Activated T-helper 1 cell treated with anti-CD3 and anti-CD28 coated beads, Interleukin-12 subunit alpha, Interleukin-12 subunit beta, Interleukin-2, Interleukin-4 antibody, amounts not matched to agents 30 ng/mL and 10 ng/mL and 1 ng/mL, durations not matched to agents 14 hours and 24 hours and 36 hours (primary cell): ENCODE results near the gene KCNG4. TPM values are rescaled to one million over a fixed set of nuclear protein-coding genes. Genes with fewer than 3 reads are reported as not detected.
A peak's percentile ranks its signal among the peaks of the same experiment; 100 is the strongest.

Source experiments
- DNase-seq: peaks from one replicate; pipeline ENCODE4 v3.0.0; 2021; ENCODE audit warnings: low spot score
- H3K27ac Mint-ChIP-seq: one replicate; pipeline ENCODE4 v1.8.0; 2021; ENCODE audit warnings: mild to moderate bottlenecking, mixed read lengths
- H3K27me3 Mint-ChIP-seq: one replicate; pipeline ENCODE4 v1.8.0; 2022; ENCODE audit warnings: mild to moderate bottlenecking, moderate library complexity, mixed read lengths; ENCODE audit not compliant: insufficient read depth
- H3K36me3 Mint-ChIP-seq: one replicate; pipeline ENCODE4 v1.8.0; 2021; ENCODE audit warnings: low read depth, mixed read lengths
- H3K4me1 Mint-ChIP-seq: one replicate; pipeline ENCODE4 v1.8.0; 2021; ENCODE audit warnings: low read depth, mixed read lengths
- H3K4me3 Mint-ChIP-seq: one replicate; pipeline ENCODE4 v1.8.0; 2021; ENCODE audit warnings: mild to moderate bottlenecking, moderate library complexity, mixed read lengths
- H3K9me3 Mint-ChIP-seq: one replicate; pipeline ENCODE4 v1.8.0; 2021; ENCODE audit warnings: mixed read lengths
- intact Hi-C: fragments of 100-400 bp; cut with micrococcal nuclease; formaldehyde crosslinking; loops from one replicate; pipeline ENCODE4 v1.15.1; 2024
- total RNA-seq: library from RNA; stranded (reverse); gene quantifications from 2 replicates; pipeline ENCODE4 v1.2.3, GENCODE V29; 2022

The KCNG4 gene
- total RNA-seq, 1 donor from 2014 or later: not detected

GRCh38 chr16:84179612-84180320 lies 60.0 kb downstream of the KCNG4 start:
- H3K27ac Mint-ChIP-seq: no peak overlapping the region
- intact Hi-C loops: loop anchor here (10.0 kb wide), 1 partner anchor 325 kb away; the partner anchor contains the start of gene MEAK7
- H3K4me1 Mint-ChIP-seq: peaks cover 6% of the 10 kb centered on the region
- no peak overlapping the region for H3K4me3 Mint-ChIP-seq
- H3K9me3 Mint-ChIP-seq: no peaks in the 10 kb centered on the region
- DNase-seq: no peak
- H3K27me3 Mint-ChIP-seq: no peaks in the 10 kb centered on the region
- peaks cover 17% of the 10 kb centered on the region for H3K36me3 Mint-ChIP-seq

DNA sequence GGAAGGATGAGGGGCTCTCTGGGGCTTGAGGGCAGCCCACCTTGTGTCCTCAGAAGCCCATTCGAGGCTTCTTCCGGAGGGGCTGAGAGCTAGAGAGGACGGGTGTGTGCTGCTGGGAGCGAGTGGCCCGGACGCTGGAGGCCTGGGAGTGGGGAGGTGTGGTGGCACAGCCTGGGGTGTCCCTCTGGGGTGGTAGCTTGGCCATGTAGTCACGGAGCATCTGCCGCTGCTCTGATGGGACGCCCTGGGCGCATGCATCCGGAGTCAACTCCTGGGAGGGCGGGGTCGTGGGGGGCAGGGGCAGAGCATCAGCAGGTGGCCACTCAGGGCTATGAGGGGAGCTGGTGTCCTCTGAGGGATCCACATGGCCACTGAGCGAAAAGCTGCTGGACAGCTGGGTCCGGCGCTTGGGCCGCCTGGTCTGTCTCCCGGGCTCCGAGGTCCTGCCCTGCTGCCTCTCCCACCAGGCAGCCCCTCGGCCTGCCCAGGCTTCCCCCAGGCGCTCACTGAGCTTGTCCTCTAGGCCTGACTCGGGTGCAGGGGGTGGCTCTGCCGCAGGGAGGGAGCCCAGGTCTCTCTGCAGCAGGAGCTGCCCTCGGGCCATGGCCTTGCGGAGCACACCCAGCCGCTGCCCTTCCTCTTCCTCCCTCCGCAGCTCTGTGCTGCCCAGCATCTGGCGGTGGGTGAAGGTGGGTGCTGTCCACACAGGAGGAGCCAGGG lies 60.8 kb downstream of the KCNG4 start:
- intact Hi-C loops: no loop called here
- Mint-ChIP-seq H3K27me3 (no peaks in the 10 kb centered on the region), H3K36me3 (peaks cover 15% of the 10 kb centered on the region), H3K4me1 (peaks cover 6% of the 10 kb centered on the region), H3K4me3 (no peak overlapping the region), H3K27ac (no peak overlapping the region), H3K9me3 (no peaks in the 10 kb centered on the region)
- DNase-seq: no peak

DNA sequence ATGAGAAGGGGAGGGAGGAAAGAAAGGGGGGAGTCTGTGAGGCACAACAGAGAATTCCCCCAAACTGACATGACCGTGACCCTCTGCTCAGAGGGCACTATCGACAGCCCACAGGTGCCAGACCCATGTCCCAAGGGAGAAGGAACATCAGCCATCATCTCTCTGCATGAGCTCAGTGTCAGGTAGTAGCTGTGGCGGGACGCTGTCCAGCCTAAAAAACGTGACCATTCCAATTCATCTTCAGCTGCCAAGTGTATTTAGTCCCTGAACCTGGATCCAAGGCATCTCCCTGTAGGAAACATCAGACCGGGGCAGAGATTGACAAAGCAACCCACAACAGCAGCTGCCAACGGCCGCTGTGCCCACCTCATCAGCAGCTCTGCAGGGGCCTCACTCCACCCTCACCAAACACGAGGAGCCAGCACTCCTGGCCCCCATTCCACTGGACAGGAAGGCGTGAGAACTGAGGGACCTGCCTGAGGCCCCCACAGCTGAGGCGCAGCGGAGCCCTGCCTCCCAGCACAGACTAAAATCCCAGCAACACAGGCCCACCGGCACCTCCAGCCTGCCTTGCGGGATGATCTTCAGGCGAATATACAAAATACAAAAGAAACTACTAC lies 61.6 kb downstream of the KCNG4 start:
- intact Hi-C loops: no loop called here
- no peak for DNase-seq
- Mint-ChIP-seq H3K27ac (peak overlapping the region; percentile 61), H3K36me3 (peaks cover 14% of the 10 kb centered on the region), H3K9me3 (no peaks in the 10 kb centered on the region), H3K4me1 (peaks cover 6% of the 10 kb centered on the region), H3K27me3 (no peaks in the 10 kb centered on the region), H3K4me3 (no peak overlapping the region)

DNA sequence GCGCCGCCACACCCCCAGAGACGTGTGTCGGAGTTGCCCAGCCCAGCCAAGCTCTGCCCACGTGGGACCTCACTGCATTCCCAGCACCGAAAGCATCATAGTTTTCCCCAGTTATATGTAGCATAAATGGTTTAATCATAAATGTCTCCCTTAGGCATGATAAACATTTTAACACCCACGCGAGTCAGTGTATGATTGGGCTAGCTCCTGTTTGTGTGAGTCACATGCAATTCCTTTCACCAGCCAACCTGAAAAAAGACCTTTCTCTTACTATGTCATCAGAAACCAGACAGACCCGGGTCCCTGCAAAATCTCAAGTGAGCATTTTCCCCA lies 62.1 kb downstream of the KCNG4 start:
- peak overlapping the region; percentile 61 for H3K27ac Mint-ChIP-seq
- peaks cover 6% of the 10 kb centered on the region for H3K4me1 Mint-ChIP-seq
- no peaks in the 10 kb centered on the region for H3K9me3 Mint-ChIP-seq
- peaks cover 10% of the 10 kb centered on the region for H3K36me3 Mint-ChIP-seq
- no peaks in the 10 kb centered on the region for H3K27me3 Mint-ChIP-seq
- no peak for DNase-seq
- intact Hi-C loops: no loop called here
- no peak overlapping the region for H3K4me3 Mint-ChIP-seq

GRCh38 chr16:84176192-84177053 lies 63.4 kb downstream of the KCNG4 start:
- no peaks in the 10 kb centered on the region for H3K27me3 Mint-ChIP-seq
- H3K4me3 Mint-ChIP-seq: no peak overlapping the region
- peaks cover 6% of the 10 kb centered on the region for H3K4me1 Mint-ChIP-seq
- peaks cover 7% of the 10 kb centered on the region for H3K36me3 Mint-ChIP-seq
- H3K27ac Mint-ChIP-seq: no peak overlapping the region
- intact Hi-C loops: no loop called here
- DNase-seq: no peak
- no peaks in the 10 kb centered on the region for H3K9me3 Mint-ChIP-seq

GRCh38 chr16:84175350-84176081 lies 64.3 kb downstream of the KCNG4 start:
- Mint-ChIP-seq H3K4me3 (no peak overlapping the region), H3K27ac (no peak overlapping the region), H3K9me3 (no peaks in the 10 kb centered on the region), H3K27me3 (no peaks in the 10 kb centered on the region), H3K4me1 (peaks cover 6% of the 10 kb centered on the region), H3K36me3 (peaks cover 5% of the 10 kb centered on the region)
- intact Hi-C loops: loop anchor here (1.0 to 2.0 kb wide), 3 partner anchors 31 to 219 kb away; partner anchors contain the start of genes DNAAF1 and HSDL1
- peak; percentile 32 for DNase-seq

- no peak for DNase-seq
- intact Hi-C loops: loop anchor here (2.0 kb wide), 1 partner anchor 30 kb away; the partner anchor contains the start of genes DNAAF1 and HSDL1
- H3K4me3 Mint-ChIP-seq: no peak overlapping the region
- no peak overlapping the region for H3K27ac Mint-ChIP-seq
- no peaks in the 10 kb centered on the region for H3K27me3 Mint-ChIP-seq
- peaks cover 5% of the 10 kb centered on the region for H3K36me3 Mint-ChIP-seq
- peaks cover 6% of the 10 kb centered on the region for H3K4me1 Mint-ChIP-seq
- no peaks in the 10 kb centered on the region for H3K9me3 Mint-ChIP-seq
These were observed 65.4 kb downstream of the KCNG4 start for GRCh38 chr16:84174396-84174795.

- DNase-seq: no peak
- H3K36me3 Mint-ChIP-seq: no peaks in the 10 kb centered on the region
- H3K27ac Mint-ChIP-seq: no peak overlapping the region
- intact Hi-C loops: no loop called here
- H3K9me3 Mint-ChIP-seq: no peaks in the 10 kb centered on the region
- H3K4me3 Mint-ChIP-seq: no peak overlapping the region
- H3K4me1 Mint-ChIP-seq: no peaks in the 10 kb centered on the region
- H3K27me3 Mint-ChIP-seq: peaks cover 5% of the 10 kb centered on the region
These were observed 70.0 kb downstream of the KCNG4 start for GRCh38 chr16:84169765-84170310.

Other genes starting within 250 kb of the KCNG4 start
- gene SLC38A8, start 197.2 kb downstream of the KCNG4 start, total RNA-seq: not detected in 2 replicates
- gene MBTPS1, start 123.1 kb downstream of the KCNG4 start, total RNA-seq: 54.5 and 60.0 TPM in 2 replicates
- 19.2 and 23.1 TPM in 2 replicates for gene HSDL1, start 94.8 kb downstream of the KCNG4 start, total RNA-seq
- not detected in 2 replicates for gene DNAAF1, start 94.7 kb downstream of the KCNG4 start, total RNA-seq
- 67.9 and 74.4 TPM in 2 replicates for gene TAF1C, start 53.0 kb downstream of the KCNG4 start, total RNA-seq
- gene ADAD2, start 48.9 kb downstream of the KCNG4 start, total RNA-seq: not detected in 2 replicates
- not detected in 2 replicates for gene WFDC1, start 54.9 kb upstream of the KCNG4 start, total RNA-seq
- gene ATP2C2, start 128.5 kb upstream of the KCNG4 start, total RNA-seq: not detected in 2 replicates